WTC11 (cell line): ENCODE measurements around the gene TTC7B. TPM values are rescaled to one million over a fixed set of nuclear protein-coding genes. Genes with fewer than 3 reads are reported as not detected.

ENCODE experiments used
- ATAC-seq: fragments of 200-7000 bp; cut with Tn5 transposase; 2 replicates; pipeline ENCODE4 v1.10.0; 2021; ENCODE audit warnings: mild to moderate bottlenecking, moderate library complexity
- CTCF ChIA-PET: fragments of 300-600 bp; sonication (Branson Sonifier 250); formaldehyde crosslinking; loops from one replicate; lab custom pipeline; 2021; ENCODE audit warnings: antibody characterized with exemption; lab: Charles Lee
- POLR2A ChIA-PET: fragments of 350-600 bp; sonication (Branson Sonifier 250); formaldehyde crosslinking; loops from one replicate; lab custom pipeline; 2021; ENCODE audit warnings: antibody characterized with exemption; lab: Charles Lee
- DNase-seq: peaks from one replicate; pipeline ENCODE4 v3.0.0; 2021; ENCODE audit warnings: low spot score
- H3K27ac Mint-ChIP-seq: 2 replicates; pipeline ENCODE4 v1.8.0; 2021; ENCODE audit warnings: mixed read lengths
- H3K27me3 Mint-ChIP-seq: 2 replicates; pipeline ENCODE4 v1.8.0; 2021; ENCODE audit warnings: low read depth, mild to moderate bottlenecking, moderate library complexity, mixed read lengths
- H3K36me3 Mint-ChIP-seq: 2 replicates; pipeline ENCODE4 v1.8.0; 2021; ENCODE audit warnings: mixed read lengths
- H3K4me1 Mint-ChIP-seq: 2 replicates; pipeline ENCODE4 v1.8.0; 2022; ENCODE audit warnings: mixed read lengths
- H3K4me3 Mint-ChIP-seq: 2 replicates; pipeline ENCODE4 v1.8.0; 2021; ENCODE audit warnings: mild to moderate bottlenecking, moderate library complexity, mixed read lengths
- H3K9me3 Mint-ChIP-seq: 2 replicates; pipeline ENCODE4 v1.8.0; 2021; ENCODE audit warnings: mixed read lengths
- JAZF1 ChIP-seq: fragments of 250-450 bp; sonication (Bioruptor Pico); IDR thresholded peaks from 2 replicates; pipeline ENCODE4 v1.9.0; 2021; ENCODE audit warnings: moderate library complexity, mild to moderate bottlenecking, inconsistent platforms
- MYBL2 ChIP-seq: sonication (generic); formaldehyde crosslinking; IDR thresholded peaks from 2 replicates; pipeline ENCODE4 v1.8.1; 2023; ENCODE audit warnings: mild to moderate bottlenecking, moderate library complexity, missing genetic modification reagents
- NR1H2 ChIP-seq: sonication (generic); formaldehyde crosslinking; IDR thresholded peaks from 2 replicates; pipeline ENCODE4 v1.9.0; 2021; ENCODE audit warnings: mild to moderate bottlenecking, moderate library complexity, missing genetic modification reagents
- SOX15 ChIP-seq: fragments of 250-450 bp; sonication (Bioruptor Pico); IDR thresholded peaks from 2 replicates; pipeline ENCODE4 v1.9.0; 2021; ENCODE audit warnings: mild to moderate bottlenecking
- ZNF263 ChIP-seq: sonication (generic); formaldehyde crosslinking; IDR thresholded peaks from 2 replicates; pipeline ENCODE4 v1.8.1; 2022; ENCODE audit warnings: low read depth, mild to moderate bottlenecking, moderate library complexity, missing genetic modification reagents
- ZNF416 ChIP-seq: fragments of 250-450 bp; sonication (Bioruptor Pico); IDR thresholded peaks from 2 replicates; pipeline ENCODE4 v1.9.0; 2021; ENCODE audit warnings: mild to moderate bottlenecking, inconsistent platforms
- total RNA-seq: library from RNA; stranded (reverse); gene quantifications from 3 replicates; pipeline ENCODE4 v1.2.3, GENCODE V29; 2021
- TF ChIP-seq, protein P1 (sequence below): sonication (generic); formaldehyde crosslinking; IDR thresholded peaks from 2 replicates; pipeline ENCODE4 v1.8.0; 2023; ENCODE audit warnings: missing genetic modification reagents
- TF ChIP-seq, protein P2 (sequence below): sonication (generic); formaldehyde crosslinking; IDR thresholded peaks from 2 replicates; pipeline ENCODE4 v1.8.1; 2022; ENCODE audit warnings: low read depth, missing genetic modification reagents, borderline replicate concordance
- TF ChIP-seq, protein P3 (sequence below): fragments of 250-450 bp; sonication (Bioruptor Pico); IDR thresholded peaks from 2 replicates; pipeline ENCODE4 v1.9.0; 2021; ENCODE audit warnings: mild to moderate bottlenecking, borderline replicate concordance
- TF ChIP-seq, protein P4 (sequence below): sonication (generic); formaldehyde crosslinking; IDR thresholded peaks from 2 replicates; pipeline ENCODE4 v1.8.1; 2022; ENCODE audit warnings: low read depth, mild to moderate bottlenecking, moderate library complexity, missing genetic modification reagents, borderline replicate concordance
- TF ChIP-seq, protein P5 (sequence below): sonication (generic); formaldehyde crosslinking; IDR thresholded peaks from 2 replicates; pipeline ENCODE4 v1.8.0; 2022; ENCODE audit warnings: missing genetic modification reagents
- TF ChIP-seq, protein P6 (sequence below): fragments of 250-450 bp; sonication (Bioruptor Pico); IDR thresholded peaks from 2 replicates; pipeline ENCODE4 v1.8.0; 2021; ENCODE audit warnings: mild to moderate bottlenecking

The TTC7B gene
- total RNA-seq, 1 experiment from 2014 or later: 27.6 TPM

DNA sequence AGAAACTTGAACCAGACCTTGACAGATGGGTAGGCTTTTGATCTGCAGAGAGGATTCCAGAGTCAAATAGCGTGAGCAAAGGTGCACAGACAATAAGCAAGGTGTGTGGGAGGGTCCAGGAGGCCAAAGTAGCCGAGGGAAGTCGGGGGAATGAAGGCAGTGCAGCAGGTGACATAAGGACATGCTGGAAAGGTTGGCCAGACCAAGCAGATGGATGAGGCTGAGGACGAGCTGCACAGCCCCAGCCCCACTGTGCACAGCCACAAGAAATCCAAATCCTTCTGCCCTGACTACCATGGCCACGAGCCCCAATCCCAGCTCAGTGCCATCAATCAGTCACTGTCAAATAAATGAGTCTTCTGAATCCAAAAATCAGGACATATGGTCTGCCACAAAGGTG, 5.4 kb downstream of the TTC7B start:
- Mint-ChIP-seq H3K36me3 (no peaks in the 10 kb centered on the region), H3K27me3 (peaks cover 9% of the 10 kb centered on the region), H3K27ac (no peak overlapping the region), H3K9me3 (no peaks in the 10 kb centered on the region), H3K4me3 (no peak overlapping the region), H3K4me1 (peaks cover 6% of the 10 kb centered on the region)
- ChIA-PET POLR2A (no interaction called here), CTCF (no interaction called here)
- no peak for ATAC-seq
- no peak for DNase-seq
- TF ChIP-seq, protein P1, sequence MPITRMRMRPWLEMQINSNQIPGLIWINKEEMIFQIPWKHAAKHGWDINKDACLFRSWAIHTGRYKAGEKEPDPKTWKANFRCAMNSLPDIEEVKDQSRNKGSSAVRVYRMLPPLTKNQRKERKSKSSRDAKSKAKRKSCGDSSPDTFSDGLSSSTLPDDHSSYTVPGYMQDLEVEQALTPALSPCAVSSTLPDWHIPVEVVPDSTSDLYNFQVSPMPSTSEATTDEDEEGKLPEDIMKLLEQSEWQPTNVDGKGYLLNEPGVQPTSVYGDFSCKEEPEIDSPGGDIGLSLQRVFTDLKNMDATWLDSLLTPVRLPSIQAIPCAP: no peak
- TF ChIP-seq ZNF416 (CRISPR knock-in tag): no peak
- TF ChIP-seq, protein P2, sequence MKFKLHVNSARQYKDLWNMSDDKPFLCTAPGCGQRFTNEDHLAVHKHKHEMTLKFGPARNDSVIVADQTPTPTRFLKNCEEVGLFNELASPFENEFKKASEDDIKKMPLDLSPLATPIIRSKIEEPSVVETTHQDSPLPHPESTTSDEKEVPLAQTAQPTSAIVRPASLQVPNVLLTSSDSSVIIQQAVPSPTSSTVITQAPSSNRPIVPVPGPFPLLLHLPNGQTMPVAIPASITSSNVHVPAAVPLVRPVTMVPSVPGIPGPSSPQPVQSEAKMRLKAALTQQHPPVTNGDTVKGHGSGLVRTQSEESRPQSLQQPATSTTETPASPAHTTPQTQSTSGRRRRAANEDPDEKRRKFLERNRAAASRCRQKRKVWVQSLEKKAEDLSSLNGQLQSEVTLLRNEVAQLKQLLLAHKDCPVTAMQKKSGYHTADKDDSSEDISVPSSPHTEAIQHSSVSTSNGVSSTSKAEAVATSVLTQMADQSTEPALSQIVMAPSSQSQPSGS (CRISPR knock-in tag): no peak
- no peak for TF ChIP-seq SOX15 (CRISPR knock-in tag)

DNA sequence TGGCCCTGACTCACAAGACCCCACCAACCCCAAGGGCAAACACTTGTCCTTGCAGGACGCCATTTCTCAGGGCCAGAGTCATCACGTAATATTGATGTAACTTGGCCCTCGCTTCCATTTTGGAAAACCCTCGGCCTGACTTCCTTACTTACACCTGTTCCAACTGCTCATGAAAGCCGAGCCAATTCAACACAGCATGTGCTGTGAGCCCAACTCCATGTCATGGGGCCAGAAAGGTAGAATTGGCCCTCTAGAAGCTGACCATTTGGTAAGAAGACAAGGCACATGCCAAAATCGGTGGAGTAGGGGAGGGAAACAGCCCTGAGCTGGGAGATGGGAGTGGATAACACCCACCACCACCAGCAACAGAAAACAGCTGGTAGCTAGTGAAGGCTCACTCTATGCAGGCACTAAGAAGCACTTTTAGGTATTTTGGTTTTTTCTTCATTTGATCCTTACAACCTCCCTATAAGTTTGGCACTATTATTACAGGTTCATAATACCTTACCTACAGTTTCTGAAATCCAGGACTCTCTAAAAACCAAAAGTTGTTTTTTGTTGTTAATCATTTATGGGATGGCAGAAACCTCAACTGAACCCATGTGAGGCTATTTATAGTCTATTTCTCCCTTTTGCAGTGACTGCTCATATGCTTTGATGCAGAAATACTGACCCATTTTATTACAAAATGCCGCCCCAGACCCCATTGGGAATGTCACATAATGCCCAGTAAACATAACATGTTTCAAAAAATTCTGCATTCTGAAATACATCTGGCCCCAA, 6.5 kb downstream of the TTC7B start:
- ChIA-PET CTCF (no interaction called here), POLR2A (no interaction called here)
- DNase-seq: no peak
- H3K27ac Mint-ChIP-seq: no peak overlapping the region
- no peak for ATAC-seq
- no peak for TF ChIP-seq JAZF1
- TF ChIP-seq, protein P3, sequence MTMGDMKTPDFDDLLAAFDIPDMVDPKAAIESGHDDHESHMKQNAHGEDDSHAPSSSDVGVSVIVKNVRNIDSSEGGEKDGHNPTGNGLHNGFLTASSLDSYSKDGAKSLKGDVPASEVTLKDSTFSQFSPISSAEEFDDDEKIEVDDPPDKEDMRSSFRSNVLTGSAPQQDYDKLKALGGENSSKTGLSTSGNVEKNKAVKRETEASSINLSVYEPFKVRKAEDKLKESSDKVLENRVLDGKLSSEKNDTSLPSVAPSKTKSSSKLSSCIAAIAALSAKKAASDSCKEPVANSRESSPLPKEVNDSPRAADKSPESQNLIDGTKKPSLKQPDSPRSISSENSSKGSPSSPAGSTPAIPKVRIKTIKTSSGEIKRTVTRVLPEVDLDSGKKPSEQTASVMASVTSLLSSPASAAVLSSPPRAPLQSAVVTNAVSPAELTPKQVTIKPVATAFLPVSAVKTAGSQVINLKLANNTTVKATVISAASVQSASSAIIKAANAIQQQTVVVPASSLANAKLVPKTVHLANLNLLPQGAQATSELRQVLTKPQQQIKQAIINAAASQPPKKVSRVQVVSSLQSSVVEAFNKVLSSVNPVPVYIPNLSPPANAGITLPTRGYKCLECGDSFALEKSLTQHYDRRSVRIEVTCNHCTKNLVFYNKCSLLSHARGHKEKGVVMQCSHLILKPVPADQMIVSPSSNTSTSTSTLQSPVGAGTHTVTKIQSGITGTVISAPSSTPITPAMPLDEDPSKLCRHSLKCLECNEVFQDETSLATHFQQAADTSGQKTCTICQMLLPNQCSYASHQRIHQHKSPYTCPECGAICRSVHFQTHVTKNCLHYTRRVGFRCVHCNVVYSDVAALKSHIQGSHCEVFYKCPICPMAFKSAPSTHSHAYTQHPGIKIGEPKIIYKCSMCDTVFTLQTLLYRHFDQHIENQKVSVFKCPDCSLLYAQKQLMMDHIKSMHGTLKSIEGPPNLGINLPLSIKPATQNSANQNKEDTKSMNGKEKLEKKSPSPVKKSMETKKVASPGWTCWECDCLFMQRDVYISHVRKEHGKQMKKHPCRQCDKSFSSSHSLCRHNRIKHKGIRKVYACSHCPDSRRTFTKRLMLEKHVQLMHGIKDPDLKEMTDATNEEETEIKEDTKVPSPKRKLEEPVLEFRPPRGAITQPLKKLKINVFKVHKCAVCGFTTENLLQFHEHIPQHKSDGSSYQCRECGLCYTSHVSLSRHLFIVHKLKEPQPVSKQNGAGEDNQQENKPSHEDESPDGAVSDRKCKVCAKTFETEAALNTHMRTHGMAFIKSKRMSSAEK (CRISPR knock-in tag): no peak
- TF ChIP-seq MYBL2 (CRISPR knock-in tag): no peak
- TF ChIP-seq, protein P4, sequence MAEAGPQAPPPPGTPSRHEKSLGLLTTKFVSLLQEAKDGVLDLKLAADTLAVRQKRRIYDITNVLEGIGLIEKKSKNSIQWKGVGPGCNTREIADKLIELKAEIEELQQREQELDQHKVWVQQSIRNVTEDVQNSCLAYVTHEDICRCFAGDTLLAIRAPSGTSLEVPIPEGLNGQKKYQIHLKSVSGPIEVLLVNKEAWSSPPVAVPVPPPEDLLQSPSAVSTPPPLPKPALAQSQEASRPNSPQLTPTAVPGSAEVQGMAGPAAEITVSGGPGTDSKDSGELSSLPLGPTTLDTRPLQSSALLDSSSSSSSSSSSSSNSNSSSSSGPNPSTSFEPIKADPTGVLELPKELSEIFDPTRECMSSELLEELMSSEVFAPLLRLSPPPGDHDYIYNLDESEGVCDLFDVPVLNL (CRISPR knock-in tag): no peak
- no peak for TF ChIP-seq ZNF263 (CRISPR knock-in tag)
- TF ChIP-seq NR1H2 (CRISPR knock-in tag): no peak
- TF ChIP-seq, protein P5, sequence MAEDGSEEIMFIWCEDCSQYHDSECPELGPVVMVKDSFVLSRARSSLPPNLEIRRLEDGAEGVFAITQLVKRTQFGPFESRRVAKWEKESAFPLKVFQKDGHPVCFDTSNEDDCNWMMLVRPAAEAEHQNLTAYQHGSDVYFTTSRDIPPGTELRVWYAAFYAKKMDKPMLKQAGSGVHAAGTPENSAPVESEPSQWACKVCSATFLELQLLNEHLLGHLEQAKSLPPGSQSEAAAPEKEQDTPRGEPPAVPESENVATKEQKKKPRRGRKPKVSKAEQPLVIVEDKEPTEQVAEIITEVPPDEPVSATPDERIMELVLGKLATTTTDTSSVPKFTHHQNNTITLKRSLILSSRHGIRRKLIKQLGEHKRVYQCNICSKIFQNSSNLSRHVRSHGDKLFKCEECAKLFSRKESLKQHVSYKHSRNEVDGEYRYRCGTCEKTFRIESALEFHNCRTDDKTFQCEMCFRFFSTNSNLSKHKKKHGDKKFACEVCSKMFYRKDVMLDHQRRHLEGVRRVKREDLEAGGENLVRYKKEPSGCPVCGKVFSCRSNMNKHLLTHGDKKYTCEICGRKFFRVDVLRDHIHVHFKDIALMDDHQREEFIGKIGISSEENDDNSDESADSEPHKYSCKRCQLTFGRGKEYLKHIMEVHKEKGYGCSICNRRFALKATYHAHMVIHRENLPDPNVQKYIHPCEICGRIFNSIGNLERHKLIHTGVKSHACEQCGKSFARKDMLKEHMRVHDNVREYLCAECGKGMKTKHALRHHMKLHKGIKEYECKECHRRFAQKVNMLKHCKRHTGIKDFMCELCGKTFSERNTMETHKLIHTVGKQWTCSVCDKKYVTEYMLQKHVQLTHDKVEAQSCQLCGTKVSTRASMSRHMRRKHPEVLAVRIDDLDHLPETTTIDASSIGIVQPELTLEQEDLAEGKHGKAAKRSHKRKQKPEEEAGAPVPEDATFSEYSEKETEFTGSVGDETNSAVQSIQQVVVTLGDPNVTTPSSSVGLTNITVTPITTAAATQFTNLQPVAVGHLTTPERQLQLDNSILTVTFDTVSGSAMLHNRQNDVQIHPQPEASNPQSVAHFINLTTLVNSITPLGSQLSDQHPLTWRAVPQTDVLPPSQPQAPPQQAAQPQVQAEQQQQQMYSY (CRISPR knock-in tag): no peak
- TF ChIP-seq, protein P6, sequence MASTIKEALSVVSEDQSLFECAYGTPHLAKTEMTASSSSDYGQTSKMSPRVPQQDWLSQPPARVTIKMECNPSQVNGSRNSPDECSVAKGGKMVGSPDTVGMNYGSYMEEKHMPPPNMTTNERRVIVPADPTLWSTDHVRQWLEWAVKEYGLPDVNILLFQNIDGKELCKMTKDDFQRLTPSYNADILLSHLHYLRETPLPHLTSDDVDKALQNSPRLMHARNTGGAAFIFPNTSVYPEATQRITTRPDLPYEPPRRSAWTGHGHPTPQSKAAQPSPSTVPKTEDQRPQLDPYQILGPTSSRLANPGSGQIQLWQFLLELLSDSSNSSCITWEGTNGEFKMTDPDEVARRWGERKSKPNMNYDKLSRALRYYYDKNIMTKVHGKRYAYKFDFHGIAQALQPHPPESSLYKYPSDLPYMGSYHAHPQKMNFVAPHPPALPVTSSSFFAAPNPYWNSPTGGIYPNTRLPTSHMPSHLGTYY (CRISPR knock-in tag): no peak
- no peak overlapping the region for H3K4me3 Mint-ChIP-seq
- no peaks in the 10 kb centered on the region for H3K27me3 Mint-ChIP-seq
- no peaks in the 10 kb centered on the region for H3K36me3 Mint-ChIP-seq
- no peaks in the 10 kb centered on the region for H3K4me1 Mint-ChIP-seq
- H3K9me3 Mint-ChIP-seq: no peaks in the 10 kb centered on the region
